CMK (cell line): ENCODE data around the gene NECAB2.
"Not testable (repeated sequence)": the region's sequence is repeated elsewhere in the genome, so short reads cannot be mapped to it uniquely, and the experiment has no call there.

Experiments used
- DNase-seq: peaks from one replicate; pipeline ENCODE4 v3.0.0-alpha.2; 2010; ENCODE audit warnings: low read depth

The NECAB2 gene

GRCh38 chr16:83936581-83937165 is 31.4 kb upstream of the NECAB2 start:
- no peak for DNase-seq

GRCh38 chr16:83937267-83937666 is 30.8 kb upstream of the NECAB2 start:
- no peak for DNase-seq

- no peak for DNase-seq
These were observed 29.8 kb upstream of the NECAB2 start for GRCh38 chr16:83937922-83938885.

- no peak for DNase-seq
These were observed 28.7 kb upstream of the NECAB2 start for GRCh38 chr16:83939266-83939855.

- DNase-seq = no peak
These were observed 27.9 kb upstream of the NECAB2 start for GRCh38 chr16:83940119-83940518.

GRCh38 chr16:83940630-83941378 is 27.2 kb upstream of the NECAB2 start:
- no peak for DNase-seq

GRCh38 chr16:83941546-83941945 is 26.5 kb upstream of the NECAB2 start:
- not testable (repeated sequence) for DNase-seq

- no peak for DNase-seq
These were observed 26.0 kb upstream of the NECAB2 start for GRCh38 chr16:83942074-83942473.

- no peak for DNase-seq
These were observed 25.1 kb upstream of the NECAB2 start for GRCh38 chr16:83942815-83943515.

- no peak for DNase-seq
These were observed 24.5 kb upstream of the NECAB2 start for GRCh38 chr16:83943516-83944050.

- no peak for DNase-seq
These were observed 22.5 kb upstream of the NECAB2 start for GRCh38 chr16:83945587-83945986.

GRCh38 chr16:83946154-83946780 is 21.8 kb upstream of the NECAB2 start:
- no peak for DNase-seq

- DNase-seq = no peak
These were observed 21.1 kb upstream of the NECAB2 start for GRCh38 chr16:83946781-83947566.

GRCh38 chr16:83947642-83948234 is 20.3 kb upstream of the NECAB2 start:
- no peak for DNase-seq

GRCh38 chr16:83948914-83949723 is 18.9 kb upstream of the NECAB2 start:
- DNase-seq = no peak

- DNase-seq = no peak
These were observed 18.4 kb upstream of the NECAB2 start for GRCh38 chr16:83949724-83950001.

- not testable (repeated sequence) for DNase-seq
These were observed 17.1 kb upstream of the NECAB2 start for GRCh38 chr16:83950862-83951399.

- DNase-seq = no peak
These were observed 16.5 kb upstream of the NECAB2 start for GRCh38 chr16:83951544-83951943.

- no peak for DNase-seq
These were observed 15.5 kb upstream of the NECAB2 start for GRCh38 chr16:83952587-83952939.
